HepG2 (cell line): ENCODE measurements around the gene FCN3. TPM values are rescaled to one million over a fixed set of nuclear protein-coding genes. Genes with fewer than 3 reads are reported as not detected.

Experiments used
- ATAC-seq: fragments of 200-7000 bp; cut with Tn5 transposase; 3 replicates; pipeline ENCODE4 v1.9.1; 2020; ENCODE audit warnings: mild to moderate bottlenecking, moderate library complexity
- BruUV-seq: library from RNA; stranded (reverse); fragments of 400-500 nt; replicated peaks from 2 replicates; lab custom pipeline; 2021; lab: Mats Ljungman, UMichigan
- CTCF ChIA-PET: fragments of 300-600 bp; formaldehyde crosslinking; extraction: SDS; loops from one replicate; lab custom pipeline; 2021; ENCODE audit warnings: low total read pairs, inconsistent platforms, low intra/inter-chr PET ratio; lab: Yijun Ruan, JAX
- POLR2A ChIA-PET: fragments of 350-600 bp; sonication (Branson Sonifier 250); formaldehyde crosslinking; loops from one replicate; lab custom pipeline; 2020; ENCODE audit warnings: antibody characterized with exemption, inconsistent platforms; lab: Yijun Ruan, JAX
- DNase-seq: peaks from one replicate; pipeline ENCODE4 v3.0.0-alpha.2; 2015; ENCODE audit warnings: low spot score
- FAIRE-seq: peaks from 3 replicates; lab custom pipeline; 2011; peaks lifted over from hg19 to GRCh38; lab: Jason Lieb, UNC
- H2AFZ ChIP-seq: one replicate; pipeline ENCODE4 v1.6.1; 2011; ENCODE audit warnings: low read length, inconsistent platforms
- H3K27ac ChIP-seq: fragments of 300-600 bp; 3 replicates; pipeline ENCODE4 v1.8.0; 2011; ENCODE audit warnings: mixed run types, mild to moderate bottlenecking, mixed read lengths, low read length, inconsistent platforms; ENCODE audit not compliant: insufficient read depth; ENCODE audit errors: extremely low read length
- H3K27me3 ChIP-seq, 2 experiments: fragments of 200-600 bp in 1 of 2; 2 replicates in 1 of 2; 3 replicates in 1 of 2; pipeline versions ENCODE4 v1.6.0 to v1.8.0; 2011; ENCODE audit warnings: low read length in 2 of 2, mild to moderate bottlenecking in 2 of 2, moderate library complexity in 2 of 2, inconsistent platforms in 1 of 2; ENCODE audit not compliant: insufficient read depth in 2 of 2, control insufficient read depth in 1 of 2
- H3K36me3 ChIP-seq, 2 experiments: fragments of 200-600 bp in 1 of 2; replicated peaks in 1 of 2; 2 replicates in 1 of 2; 3 replicates in 1 of 2; pipeline versions ENCODE4 v1.5.1 to v1.8.0; 2011; ENCODE audit warnings: low read length in 2 of 2, inconsistent platforms in 1 of 2; ENCODE audit not compliant: insufficient read depth in 2 of 2, control insufficient read depth in 1 of 2
- H3K4me1 ChIP-seq: 2 replicates; pipeline ENCODE4 v1.5.1; 2012; ENCODE audit warnings: low read length, inconsistent platforms; ENCODE audit not compliant: insufficient read depth
- H3K4me2 ChIP-seq: 2 replicates; pipeline ENCODE4 v1.6.0; 2011; ENCODE audit warnings: low read depth, low read length, inconsistent platforms
- H3K4me3 ChIP-seq, 3 experiments: fragments of 200-600 bp in 1 of 3; sonication (generic), shearing (Covaris generic) in 1 of 3; replicated peaks in 1 of 3; 2 replicates each; pipeline ENCODE4 v1.5.1; 2011 to 2016; ENCODE audit warnings: low read length in 3 of 3, inconsistent platforms in 2 of 3, low read depth in 2 of 3, mild to moderate bottlenecking in 2 of 3, control low read depth in 1 of 3, mixed read lengths in 1 of 3; ENCODE audit not compliant: insufficient read depth in 1 of 3
- H3K79me2 ChIP-seq: one replicate; pipeline ENCODE4 v1.6.1; 2011; ENCODE audit warnings: low read length, inconsistent platforms; ENCODE audit not compliant: insufficient read depth
- H3K9ac ChIP-seq: 2 replicates; pipeline ENCODE4 v1.6.0; 2011; ENCODE audit warnings: mild to moderate bottlenecking, low read depth, low read length, inconsistent platforms; ENCODE audit not compliant: insufficient read depth
- H3K9me3 ChIP-seq: 2 replicates; pipeline ENCODE4 v1.5.1; 2012; ENCODE audit warnings: mild to moderate bottlenecking, low read length
- H4K20me1 ChIP-seq: 2 replicates; pipeline ENCODE4 v1.6.0; 2011; ENCODE audit warnings: inconsistent platforms, mild to moderate bottlenecking, low read length, moderate library complexity; ENCODE audit not compliant: insufficient read depth
- BCLAF1 ChIP-seq: fragments of 450-650 bp; IDR thresholded peaks from 2 replicates; pipeline ENCODE4 v1.6.1; 2017; ENCODE audit warnings: mild to moderate bottlenecking
- FOSL1 ChIP-seq: sonication (generic); formaldehyde crosslinking; IDR thresholded peaks from 2 replicates; pipeline ENCODE4 v1.9.0; 2021; ENCODE audit warnings: missing genetic modification reagents, borderline replicate concordance
- HOXA3 ChIP-seq: sonication (generic); formaldehyde crosslinking; IDR thresholded peaks from 2 replicates; pipeline ENCODE4 v1.5.0; 2020; ENCODE audit warnings: missing genetic modification reagents
- NAIF1 ChIP-seq: sonication (generic); formaldehyde crosslinking; IDR thresholded peaks from 2 replicates; pipeline ENCODE4 v1.5.0; 2020; ENCODE audit warnings: mild to moderate bottlenecking, missing genetic modification reagents, borderline replicate concordance
- RFX5 ChIP-seq: IDR thresholded peaks from 2 replicates; pipeline ENCODE4 v1.6.1; 2011; ENCODE audit warnings: low read depth, low read length, improper control_type of control experiment
- ZNF367 ChIP-seq: sonication (generic); formaldehyde crosslinking; IDR thresholded peaks from 2 replicates; pipeline ENCODE4 v1.4.0; 2020; ENCODE audit warnings: missing genetic modification reagents, borderline replicate concordance
- ZNF430 ChIP-seq: sonication (generic); formaldehyde crosslinking; IDR thresholded peaks from 2 replicates; pipeline ENCODE4 v1.9.0; 2021; ENCODE audit warnings: mild to moderate bottlenecking, missing genetic modification reagents
- ZNF484 ChIP-seq: sonication (generic); formaldehyde crosslinking; IDR thresholded peaks from 2 replicates; pipeline ENCODE4 v1.5.1; 2020; ENCODE audit warnings: mild to moderate bottlenecking, low read depth, missing genetic modification reagents, borderline replicate concordance
- ZSCAN12 ChIP-seq: sonication (generic); formaldehyde crosslinking; IDR thresholded peaks from 2 replicates; pipeline ENCODE4 v1.9.0; 2021; ENCODE audit warnings: mild to moderate bottlenecking, missing genetic modification reagents
- ZSCAN21 ChIP-seq: sonication (generic); formaldehyde crosslinking; IDR thresholded peaks from 2 replicates; pipeline ENCODE4 v1.8.0; 2022; ENCODE audit warnings: mild to moderate bottlenecking, missing genetic modification reagents, moderate library complexity, borderline replicate concordance
- ZSCAN22 ChIP-seq: sonication (generic); formaldehyde crosslinking; IDR thresholded peaks from 2 replicates; pipeline ENCODE4 v1.4.0; 2020; ENCODE audit warnings: mild to moderate bottlenecking, missing genetic modification reagents
- WGBS: methylation state at CpG from one replicate; pipeline ENCODE4 v1.1.6; 2017; ENCODE audit warnings: low lambda C conversion rate; 5-methylcytosine and 5-hydroxymethylcytosine counted together
- in situ Hi-C: cut with HindIII; loops from 2 replicates; pipeline ENCODE4 v1.10.0; 2017; ENCODE audit warnings: low pct_unique_long_range_greater_than_20kb; ENCODE audit not compliant: extremely low pct_ligation_motif_present
- intact Hi-C: fragments of 100-400 bp; cut with micrococcal nuclease; formaldehyde crosslinking; loops from one replicate; pipeline ENCODE4 v1.10.0; 2022; ENCODE audit not compliant: unreplicated experiment
- polyA plus RNA-seq, 8 experiments: library from polyadenylated mRNA; depleted of rRNA in 3 of 8; stranded (reverse) in 7 of 8; unstranded in 1 of 8; fragments of >200 nt; fragmentation: Illumina TruSeq in 4 of 8; extraction: Trizol in 4 of 8; gene quantifications; 2 replicates each; pipeline versions ENCODE4 v1.2.1 to v1.2.3, GENCODE V29; 2011 to 2016; ENCODE audit warnings: low read depth in 4 of 8, missing spikeins in 1 of 8, mixed read lengths in 1 of 8; ENCODE audit not compliant: insufficient read depth in 1 of 8
- total RNA-seq, 5 experiments: library from RNA; depleted of rRNA; stranded (reverse); fragments of >200 nt; fragmentation: Illumina TruSeq; extraction: Trizol; gene quantifications; 2 replicates each; pipeline ENCODE4 v1.2.3, GENCODE V29; 2016; ENCODE audit warnings: low read depth in 1 of 5
- TF ChIP-seq, protein P1 (sequence below): sonication (generic); formaldehyde crosslinking; IDR thresholded peaks from 2 replicates; pipeline ENCODE4 v1.8.1; 2023; ENCODE audit warnings: mild to moderate bottlenecking, missing genetic modification reagents, borderline replicate concordance

The FCN3 gene
- total and polyA plus RNA-seq, 2 of the 13 experiments (the other 11 are each of a cell fraction or from before 2014, with no cell fraction given), result not detected

DNA sequence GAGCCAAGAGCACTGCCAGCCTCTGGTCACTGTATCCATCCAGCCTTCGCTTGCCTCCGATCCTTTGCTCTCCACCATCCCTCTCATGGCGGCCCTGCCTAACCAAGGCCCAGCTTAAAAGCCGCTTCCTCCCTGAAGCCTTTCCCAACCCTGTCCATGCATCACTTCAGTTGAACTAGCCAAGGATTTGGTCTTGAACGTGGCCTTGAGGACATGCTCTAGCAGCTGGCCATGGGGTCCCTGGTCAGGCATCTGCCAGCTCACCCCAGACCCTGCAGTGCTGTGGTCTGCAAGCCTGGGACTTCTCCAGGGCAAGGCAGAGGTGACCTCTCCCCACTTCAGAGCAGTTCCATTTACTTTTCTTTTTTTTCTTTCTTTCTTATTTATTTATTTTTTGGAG lies 37.9 kb downstream of the FCN3 start:
- no peaks in the 10 kb centered on the region for H3K79me2 ChIP-seq
- no peak for ATAC-seq
- peaks cover 11% of the 10 kb centered on the region for H3K4me1 ChIP-seq
- peaks cover 16 to 38% of the 10 kb centered on the region in 2 experiments for H3K36me3 ChIP-seq
- ChIA-PET POLR2A (interaction anchor here (1.9 kb wide), 1 partner anchor 14 kb away, joined by 4 read pairs; no protein-coding TSS in a partner anchor), CTCF (no interaction called here)
- no peaks in the 10 kb centered on the region for H3K9me3 ChIP-seq
- no peak overlapping the region for H3K9ac ChIP-seq
- no peaks in the 10 kb centered on the region for H4K20me1 ChIP-seq
- no peak for DNase-seq
- intact Hi-C loops, result no loop called here
- H3K27me3 ChIP-seq, result no peaks in the 10 kb centered on the region
- 98% methylated on average over 5 of the region's 5 CpGs for WGBS
- no peak overlapping the region for H3K4me3 ChIP-seq
- FAIRE-seq, result no peak
- H3K4me2 ChIP-seq, result no peak overlapping the region
- no peak overlapping the region for H2AFZ ChIP-seq
- H3K27ac ChIP-seq, result no peak overlapping the region
- BruUV-seq, result no TSS peak
- in situ Hi-C loops, result no loop called here
- TF ChIP-seq HOXA3 (CRISPR knock-in tag) (no peak), ZSCAN22 (no peak)

- no TSS peak for BruUV-seq
- Histone ChIP-seq H3K36me3 (peaks cover 16 to 46% of the 10 kb centered on the region in 2 experiments), H3K4me2 (no peak overlapping the region), H3K9ac (no peak overlapping the region), H3K27ac (no peak overlapping the region), H4K20me1 (no peaks in the 10 kb centered on the region), H3K27me3 (no peaks in the 10 kb centered on the region), H3K4me3 (no peak overlapping the region), H3K79me2 (no peaks in the 10 kb centered on the region), H3K9me3 (no peaks in the 10 kb centered on the region), H2AFZ (no peak overlapping the region), H3K4me1 (peaks cover 2% of the 10 kb centered on the region)
- in situ Hi-C loops (no loop called here), intact Hi-C loops (no loop called here)
- ATAC-seq (no peak), DNase-seq (no peak), FAIRE-seq (no peak)
- 93% methylated on average over 7 of the region's 17 CpGs for WGBS
- ChIA-PET CTCF (no interaction called here), POLR2A (no interaction called here)
- TF ChIP-seq ZNF484 (CRISPR knock-in tag) (no peak), NAIF1 (CRISPR knock-in tag) (no peak), BCLAF1 (no peak), RFX5 (no peak), ZSCAN21 (CRISPR knock-in tag) (no peak), ZNF367 (CRISPR knock-in tag) (no peak), FOSL1 (CRISPR knock-in tag) (no peak), ZSCAN12 (CRISPR knock-in tag) (no peak), ZNF430 (no peak)
- TF ChIP-seq, protein P1, sequence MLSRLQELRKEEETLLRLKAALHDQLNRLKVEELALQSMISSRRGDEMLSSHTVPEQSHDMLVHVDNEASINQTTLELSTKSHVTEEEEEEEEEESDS (CRISPR knock-in tag), result no peak
Measured at GRCh38 chr1:27335506-27336422, 38.9 kb downstream of the FCN3 start.
